Transverse colon (tissue), 3 donors: ENCODE data around the gene WDR18.

Experiments used
- CTCF ChIP-seq, 5 experiments: fragments of 200-600 bp in 3 of 5; fragments of 450-650 bp in 2 of 5; sonication (generic) in 3 of 5; IDR thresholded peaks; 1 replicate in 2 of 5; 2 replicates in 3 of 5; pipeline ENCODE4 v1.5.1; 2016 to 2017; ENCODE audit warnings: antibody characterized with exemption in 5 of 5, inconsistent platforms in 3 of 5, mild to moderate bottlenecking in 2 of 5, moderate library complexity in 1 of 5
- EP300 ChIP-seq: sonication (generic); formaldehyde crosslinking; IDR thresholded peaks from one replicate; pipeline ENCODE4 v1.6.1; 2017; ENCODE audit warnings: antibody characterized with exemption, low read depth
- POLR2A ChIP-seq: fragments of 450-650 bp; IDR thresholded peaks from one replicate; pipeline ENCODE4 v1.6.1; 2016; ENCODE audit warnings: antibody characterized with exemption, mild to moderate bottlenecking, moderate library complexity

GRCh38 chr19:947707-948539 is 36.2 kb upstream of the WDR18 start:
- no peak for TF ChIP-seq CTCF (IDR thresholded peaks at IDR 0.05)
- TF ChIP-seq EP300 = no peak
- TF ChIP-seq POLR2A = no peak
